HG03103 (cell line): ENCODE results near the gene LARGE2.
"Not testable (repeated sequence)": the region's sequence is repeated elsewhere in the genome, so short reads cannot be mapped to it uniquely, and the experiment has no call there.

Experiments used
- ATAC-seq: cut with Tn5 transposase; IDR thresholded peaks from one replicate; pipeline ENCODE4 v1.9.1; 2021; ENCODE audit warnings: low read depth; ENCODE audit not compliant: unreplicated experiment

LARGE2 gene

GRCh38 chr11:45895553-45896259 lies 26.8 kb upstream of the LARGE2 start:
- no peak for ATAC-seq

GRCh38 chr11:45896422-45896984 lies 26.0 kb upstream of the LARGE2 start:
- no peak for ATAC-seq

GRCh38 chr11:45897556-45897955 lies 24.9 kb upstream of the LARGE2 start:
- no peak for ATAC-seq

GRCh38 chr11:45899086-45899447 lies 23.4 kb upstream of the LARGE2 start:
- ATAC-seq, result no peak

- ATAC-seq, result peak; percentile 58
Observed at GRCh38 chr11:45899448-45900174, 22.8 kb upstream of the LARGE2 start.

- ATAC-seq, result not testable (repeated sequence)
Observed at GRCh38 chr11:45900175-45900800, 22.2 kb upstream of the LARGE2 start.

- no peak for ATAC-seq
Observed at GRCh38 chr11:45900916-45901617, 21.4 kb upstream of the LARGE2 start.

GRCh38 chr11:45901626-45902025 lies 20.8 kb upstream of the LARGE2 start:
- ATAC-seq, result no peak

GRCh38 chr11:45902452-45903380 lies 19.7 kb upstream of the LARGE2 start:
- no peak for ATAC-seq

- no peak for ATAC-seq
Observed at GRCh38 chr11:45904309-45904915, 18.0 kb upstream of the LARGE2 start.

- ATAC-seq, result no peak
Observed at GRCh38 chr11:45905095-45905494, 17.4 kb upstream of the LARGE2 start.

- ATAC-seq, result not testable (repeated sequence)
Observed at GRCh38 chr11:45905576-45905975, 16.9 kb upstream of the LARGE2 start.

- ATAC-seq, result no peak
Observed at GRCh38 chr11:45906096-45906682, 16.3 kb upstream of the LARGE2 start.

GRCh38 chr11:45906965-45907611 lies 15.4 kb upstream of the LARGE2 start, which contains the start of gene FREY1:
Gene FREY1, minus strand, starts transcription at chr11:45907271. Its CDS starts 26 bp downstream, at chr11:45907245.
- ATAC-seq, result no peak

- ATAC-seq, result no peak
Observed at GRCh38 chr11:45907911-45908370, 14.5 kb upstream of the LARGE2 start.

- no peak for ATAC-seq
Observed at GRCh38 chr11:45909594-45910475, 12.6 kb upstream of the LARGE2 start.

- no peak for ATAC-seq
Observed at GRCh38 chr11:45910623-45911022, 11.8 kb upstream of the LARGE2 start.
